Gastroesophageal sphincter (tissue), 3 donors: ENCODE results near the gene GRIA2.

ENCODE experiments used
- CTCF ChIP-seq, 4 experiments: fragments of 200-600 bp in 2 of 4; fragments of 450-650 bp in 2 of 4; sonication (generic) in 1 of 4; IDR thresholded peaks; one replicate each; pipeline ENCODE4 v1.5.1; 2017 to 2019; ENCODE audit warnings: antibody characterized with exemption in 4 of 4, mild to moderate bottlenecking in 2 of 4, moderate library complexity in 2 of 4
- EP300 ChIP-seq: sonication (generic); formaldehyde crosslinking; IDR thresholded peaks from one replicate; pipeline ENCODE4 v1.6.1; 2017; ENCODE audit warnings: antibody characterized with exemption, mild to moderate bottlenecking
- POLR2A ChIP-seq, 2 donors: fragments of 450-650 bp; IDR thresholded peaks; one replicate each; pipeline ENCODE4 v1.6.1; 2017; ENCODE audit warnings: antibody characterized with exemption in 2 of 2, mild to moderate bottlenecking in 2 of 2, moderate library complexity in 1 of 2

DNA sequence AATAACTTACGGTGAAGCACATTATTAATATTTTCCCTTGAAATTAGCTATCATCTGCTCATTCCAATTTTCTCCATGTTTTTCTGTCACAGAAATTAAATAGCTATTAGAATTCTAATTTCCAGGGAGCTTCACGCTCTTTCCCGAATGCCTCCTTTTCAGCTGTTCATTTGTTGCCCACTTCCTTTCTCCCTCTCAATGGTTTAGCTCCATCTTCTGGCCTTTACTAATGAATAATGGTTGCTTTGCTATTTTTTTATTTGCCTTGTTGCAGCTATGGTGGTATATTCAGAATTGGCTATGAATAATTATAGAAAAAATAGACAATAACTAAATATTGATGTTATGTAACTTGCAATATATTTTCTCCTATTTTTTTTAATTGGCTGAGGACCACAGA lies 70.5 kb downstream of the GRIA2 start:
- TF ChIP-seq CTCF (IDR thresholded peaks at IDR 0.05) (no peak), POLR2A (IDR thresholded peaks at IDR 0.05) (no peak), EP300 (no peak)
